GM13976 (cell line): ENCODE data around the gene ZNF385A.

Experiments used
- DNase-seq: peaks from one replicate; pipeline ENCODE4 v3.0.0; 2012; ENCODE audit warnings: low spot score
- CTCF ChIP-seq: IDR thresholded peaks from 2 replicates; pipeline ENCODE4 v1.5.1; 2012; ENCODE audit warnings: borderline replicate concordance, mild to moderate bottlenecking; ENCODE audit not compliant: insufficient read depth; ENCODE audit errors: extremely low read depth, missing control alignments, control extremely low read depth
- in situ Hi-C: fragments of 300-500 bp; cut with MboI; formaldehyde crosslinking; loops from one replicate; pipeline ENCODE4 v1.12.0; 2022; ENCODE audit warnings: low sequenced_read_pairs, mixed read lengths, inconsistent platforms; ENCODE audit not compliant: unreplicated experiment

ZNF385A gene

DNA sequence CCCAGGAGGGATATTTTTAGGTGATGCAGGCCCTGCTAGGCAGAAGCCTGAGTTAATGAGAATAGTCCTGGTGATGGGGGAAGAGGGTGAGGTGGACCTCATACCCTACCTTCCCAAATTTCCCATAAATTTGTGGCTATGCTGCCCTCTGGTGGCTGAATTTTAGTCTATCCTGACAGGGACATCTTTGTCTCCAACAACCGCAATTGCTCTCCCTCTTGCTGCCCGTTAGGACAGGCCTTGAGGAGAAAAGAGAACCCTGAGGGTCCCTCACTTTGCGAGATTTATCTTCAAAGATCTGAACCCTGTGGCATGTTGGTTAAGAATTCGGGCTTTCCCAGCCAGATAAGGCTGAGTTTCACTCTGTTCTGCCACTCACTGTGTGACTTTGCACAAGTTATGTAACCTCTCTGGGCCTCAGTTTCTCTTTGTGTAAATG, 9.8 kb upstream of the ZNF385A start:
- peak; percentile 68 for TF ChIP-seq CTCF
- in situ Hi-C loops, result no loop called here
- no peak for DNase-seq

DNA sequence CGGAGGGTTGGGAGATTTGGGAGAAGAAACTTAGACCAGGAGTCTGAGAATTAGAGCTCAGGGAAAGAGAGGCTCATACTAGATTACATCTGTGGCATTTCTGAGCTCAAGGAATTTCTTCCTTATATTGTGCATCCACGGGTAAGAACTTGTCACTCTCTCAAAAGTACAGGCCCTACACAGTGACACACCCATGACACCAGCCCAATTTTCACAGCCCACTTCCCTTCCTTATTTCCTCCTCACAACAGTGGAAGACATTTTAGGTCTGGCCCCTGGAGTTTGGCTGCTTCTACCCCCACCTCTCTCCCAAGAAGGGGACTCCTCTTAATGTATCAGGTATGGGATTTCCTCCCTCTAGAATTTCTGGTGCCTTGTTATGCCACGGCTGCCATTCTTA, 9.2 kb upstream of the ZNF385A start:
- in situ Hi-C loops, result no loop called here
- DNase-seq, result no peak
- no peak for TF ChIP-seq CTCF

DNA sequence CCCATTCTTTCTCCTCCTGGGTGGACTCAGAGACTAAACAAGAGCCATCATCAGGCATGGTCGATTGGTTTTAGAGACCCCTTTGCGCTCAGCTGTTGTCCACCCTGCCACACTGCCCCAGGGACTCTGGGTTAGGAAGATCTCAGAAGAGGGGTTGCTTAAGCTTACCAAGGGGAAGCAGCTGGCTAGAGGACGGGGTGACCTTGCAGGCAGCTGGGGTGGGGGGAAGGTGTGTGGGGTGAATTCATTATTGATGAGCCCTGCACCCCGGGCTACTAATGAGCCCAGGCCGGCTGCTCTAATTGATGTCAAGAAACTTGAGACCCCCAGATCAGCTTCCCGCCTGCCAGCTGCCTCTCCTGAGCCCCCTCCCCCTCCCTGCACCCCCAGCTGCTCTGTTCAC, 8.7 kb upstream of the ZNF385A start:
- no peak for TF ChIP-seq CTCF
- no peak for DNase-seq
- in situ Hi-C loops, result no loop called here

GRCh38 chr12:54392485-54393206, 8.1 kb upstream of the ZNF385A start:
- no peak for TF ChIP-seq CTCF
- in situ Hi-C loops, result no loop called here
- no peak for DNase-seq

- peak; percentile 31 for TF ChIP-seq CTCF
- peak; percentile 91 for DNase-seq
- in situ Hi-C loops, result no loop called here
Measured at GRCh38 chr12:54390668-54391551, 6.4 kb upstream of the ZNF385A start.

DNA sequence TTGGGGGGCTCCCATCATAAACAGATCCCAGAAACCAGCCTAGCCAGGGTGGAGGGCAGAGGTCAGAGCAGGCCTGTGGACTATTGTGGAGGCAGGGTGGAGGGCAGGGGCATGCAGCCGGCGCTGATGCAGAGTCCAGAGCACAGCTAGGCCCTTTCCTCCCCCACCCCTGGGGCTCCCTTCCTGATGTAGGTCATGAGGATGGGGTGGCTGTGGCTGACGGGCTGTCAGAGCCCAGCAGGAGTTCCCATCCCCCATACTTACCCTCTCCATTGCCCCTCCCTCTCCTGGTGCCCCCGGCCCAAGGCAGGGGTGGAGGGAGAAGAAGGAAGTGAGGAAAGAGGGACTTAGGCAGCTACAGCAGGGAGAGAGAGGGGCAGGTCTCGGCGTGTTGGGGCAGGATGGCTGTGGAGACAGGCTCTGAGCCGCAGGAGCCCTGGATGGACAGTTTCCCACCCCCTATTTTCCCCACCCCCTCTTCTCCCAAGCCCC, 5.7 kb upstream of the ZNF385A start:
- in situ Hi-C loops, result no loop called here
- no peak for TF ChIP-seq CTCF
- DNase-seq, result no peak
